ENCODE results near the gene SRCAP.

The SRCAP gene

DNA sequence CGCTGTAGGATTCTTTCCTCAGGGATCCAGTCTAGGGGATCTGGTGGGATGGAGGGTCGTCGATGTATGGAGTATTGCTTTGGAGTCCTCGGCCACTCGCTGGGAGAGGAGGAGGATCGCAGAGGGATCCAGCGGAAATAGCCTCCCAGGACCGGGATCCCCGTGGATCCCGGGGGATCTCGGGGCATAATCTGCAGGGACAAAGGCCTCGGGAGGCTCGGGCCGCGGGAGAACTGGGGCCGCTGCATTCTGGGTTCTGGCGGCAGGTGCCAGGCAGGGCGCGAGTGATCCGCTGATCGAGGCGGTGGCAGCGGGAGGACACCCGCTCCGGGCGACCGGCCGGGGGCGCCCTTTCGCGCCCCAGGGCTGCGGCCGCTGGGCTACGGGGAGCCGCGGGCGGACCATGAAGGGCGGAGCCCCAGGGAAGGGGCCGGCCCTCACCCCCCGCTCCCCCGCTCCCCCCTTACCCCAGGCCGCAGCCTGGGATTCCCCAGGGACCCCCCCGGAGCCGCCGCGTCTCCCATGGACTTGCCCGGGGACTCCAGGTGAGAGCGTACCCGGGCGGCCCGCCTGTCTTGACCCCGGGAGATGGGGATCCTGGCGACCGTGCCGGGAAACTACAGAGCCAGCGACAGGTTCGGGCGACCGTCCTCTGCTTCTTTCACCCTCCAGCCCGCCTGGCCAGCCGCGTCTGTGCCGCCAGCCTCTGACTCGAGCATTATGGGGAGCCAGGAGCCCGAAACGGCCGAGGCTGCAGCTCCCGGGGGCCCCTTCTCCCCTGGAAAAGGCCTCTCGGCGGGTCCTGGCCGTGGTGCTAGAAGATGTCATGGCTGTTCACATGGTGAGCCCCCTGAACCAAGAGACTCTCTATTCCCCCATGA is 47.6 kb upstream of the SRCAP start (continued):
- no peak for TF ChIP-seq ZNF623 (tag by site-specific recombination; IDR thresholded peaks at IDR 0.05)
- no peak for TF ChIP-seq ZNF157 (tag by site-specific recombination; IDR thresholded peaks at IDR 0.05)
- TF ChIP-seq SCRT2 (tag by site-specific recombination; IDR thresholded peaks at IDR 0.05), result peak; percentile 39; the same call in 1 of the 2 replicates
- TF ChIP-seq ZNF175 (tag by site-specific recombination; IDR thresholded peaks at IDR 0.05), result no peak
- no peak for TF ChIP-seq ZNF473 (tag by site-specific recombination; IDR thresholded peaks at IDR 0.05)
- TF ChIP-seq ZNF146 (tag by site-specific recombination; IDR thresholded peaks at IDR 0.05), result 0 out of 2 replicates have a peak, but pooled peaks have one; percentile 2
- no peak for TF ChIP-seq ZNF354C (tag by site-specific recombination; IDR thresholded peaks at IDR 0.05; ENCODE audit: borderline replicate concordance, low read depth)
- no peak for TF ChIP-seq ZNF830 (tag by site-specific recombination; IDR thresholded peaks at IDR 0.05; ENCODE audit: low read depth)
- peak; percentile 19; the same call in 1 of the 2 replicates for TF ChIP-seq KLF10 (tag by site-specific recombination; IDR thresholded peaks at IDR 0.05)
- peak; percentile 65 for TF ChIP-seq ZIC2 (tag by site-specific recombination; IDR thresholded peaks at IDR 0.05)
- no peak for TF ChIP-seq SETDB1 (IDR thresholded peaks at IDR 0.05; ENCODE audit: insufficient read length, low read length)
- no peak for TF ChIP-seq ZNF239 (tag by site-specific recombination; IDR thresholded peaks at IDR 0.05)
- TF ChIP-seq ZBTB48 (tag by site-specific recombination; IDR thresholded peaks at IDR 0.05), result 0 out of 2 replicates have a peak, but pooled peaks have one; percentile 39
- peak; percentile 56; the same call in 1 of the 2 replicates for TF ChIP-seq ZNF335 (tag by site-specific recombination; conservative IDR thresholded peaks at IDR 0.05)
- no peak for TF ChIP-seq ZNF211 (tag by site-specific recombination; IDR thresholded peaks at IDR 0.05; ENCODE audit: low read depth)
- no peak for TF ChIP-seq HOXD13 (CRISPR knock-in tag; IDR thresholded peaks at IDR 0.05; ENCODE audit: borderline replicate concordance)
- TF ChIP-seq ZNF394 (tag by site-specific recombination; IDR thresholded peaks at IDR 0.05; ENCODE audit: borderline replicate concordance), result no peak
- TF ChIP-seq ZNF16 (tag by site-specific recombination; IDR thresholded peaks at IDR 0.05; ENCODE audit: low read depth), result no peak
- TF ChIP-seq ZNF677 (tag by site-specific recombination; IDR thresholded peaks at IDR 0.05), result no peak
- no peak for TF ChIP-seq ZNF610 (tag by site-specific recombination; IDR thresholded peaks at IDR 0.05; ENCODE audit: borderline replicate concordance)
- TF ChIP-seq ZNF214 (tag by site-specific recombination; IDR thresholded peaks at IDR 0.05; ENCODE audit: borderline replicate concordance), result no peak
- TF ChIP-seq, protein P1, sequence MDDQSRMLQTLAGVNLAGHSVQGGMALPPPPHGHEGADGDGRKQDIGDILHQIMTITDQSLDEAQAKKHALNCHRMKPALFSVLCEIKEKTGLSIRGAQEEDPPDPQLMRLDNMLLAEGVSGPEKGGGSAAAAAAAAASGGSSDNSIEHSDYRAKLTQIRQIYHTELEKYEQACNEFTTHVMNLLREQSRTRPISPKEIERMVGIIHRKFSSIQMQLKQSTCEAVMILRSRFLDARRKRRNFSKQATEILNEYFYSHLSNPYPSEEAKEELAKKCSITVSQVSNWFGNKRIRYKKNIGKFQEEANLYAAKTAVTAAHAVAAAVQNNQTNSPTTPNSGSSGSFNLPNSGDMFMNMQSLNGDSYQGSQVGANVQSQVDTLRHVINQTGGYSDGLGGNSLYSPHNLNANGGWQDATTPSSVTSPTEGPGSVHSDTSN (CRISPR knock-in tag; IDR thresholded peaks at IDR 0.05), result no peak
- TF ChIP-seq, protein P2, sequence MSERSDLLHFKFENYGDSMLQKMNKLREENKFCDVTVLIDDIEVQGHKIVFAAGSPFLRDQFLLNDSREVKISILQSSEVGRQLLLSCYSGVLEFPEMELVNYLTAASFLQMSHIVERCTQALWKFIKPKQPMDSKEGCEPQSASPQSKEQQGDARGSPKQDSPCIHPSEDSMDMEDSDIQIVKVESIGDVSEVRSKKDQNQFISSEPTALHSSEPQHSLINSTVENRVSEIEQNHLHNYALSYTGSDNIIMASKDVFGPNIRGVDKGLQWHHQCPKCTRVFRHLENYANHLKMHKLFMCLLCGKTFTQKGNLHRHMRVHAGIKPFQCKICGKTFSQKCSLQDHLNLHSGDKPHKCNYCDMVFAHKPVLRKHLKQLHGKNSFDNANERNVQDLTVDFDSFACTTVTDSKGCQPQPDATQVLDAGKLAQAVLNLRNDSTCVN (tag by site-specific recombination; optimal IDR thresholded peaks at IDR 0.05), result peak; percentile 51
- no peak for TF ChIP-seq YY1 (tag by site-specific recombination; IDR thresholded peaks at IDR 0.05)
- no peak for TF ChIP-seq ZNF140 (tag by site-specific recombination; IDR thresholded peaks at IDR 0.05)
- no peak for TF ChIP-seq MYNN (tag by site-specific recombination; IDR thresholded peaks at IDR 0.05; ENCODE audit: borderline replicate concordance)
- no peak for TF ChIP-seq ZNF37A (tag by site-specific recombination; IDR thresholded peaks at IDR 0.05)
- no peak for TF ChIP-seq ZNF596 (tag by site-specific recombination; IDR thresholded peaks at IDR 0.05)
- TF ChIP-seq ZFP41 (tag by site-specific recombination; IDR thresholded peaks at IDR 0.05; ENCODE audit: borderline replicate concordance), result no peak
- TF ChIP-seq ZNF704 (tag by site-specific recombination; IDR thresholded peaks at IDR 0.05), result no peak
- no peak; the same call in 1 of the 2 replicates for TF ChIP-seq ZBTB6 (tag by site-specific recombination; IDR thresholded peaks at IDR 0.05)
- TF ChIP-seq, protein P3, sequence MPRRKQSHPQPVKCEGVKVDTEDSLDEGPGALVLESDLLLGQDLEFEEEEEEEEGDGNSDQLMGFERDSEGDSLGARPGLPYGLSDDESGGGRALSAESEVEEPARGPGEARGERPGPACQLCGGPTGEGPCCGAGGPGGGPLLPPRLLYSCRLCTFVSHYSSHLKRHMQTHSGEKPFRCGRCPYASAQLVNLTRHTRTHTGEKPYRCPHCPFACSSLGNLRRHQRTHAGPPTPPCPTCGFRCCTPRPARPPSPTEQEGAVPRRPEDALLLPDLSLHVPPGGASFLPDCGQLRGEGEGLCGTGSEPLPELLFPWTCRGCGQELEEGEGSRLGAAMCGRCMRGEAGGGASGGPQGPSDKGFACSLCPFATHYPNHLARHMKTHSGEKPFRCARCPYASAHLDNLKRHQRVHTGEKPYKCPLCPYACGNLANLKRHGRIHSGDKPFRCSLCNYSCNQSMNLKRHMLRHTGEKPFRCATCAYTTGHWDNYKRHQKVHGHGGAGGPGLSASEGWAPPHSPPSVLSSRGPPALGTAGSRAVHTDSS (tag by site-specific recombination; IDR thresholded peaks at IDR 0.05), result no peak
- TF ChIP-seq GFI1B (tag by site-specific recombination; IDR thresholded peaks at IDR 0.05), result no peak

Data from HEK293 (cell line).